ENCODE data around the gene TPCN2. TPM values are rescaled to one million over a fixed set of nuclear protein-coding genes. Genes with fewer than 3 reads are reported as not detected.

Gene TPCN2
- total RNA-seq, 1 donor from 2014 or later = 4.5 TPM

DNA sequence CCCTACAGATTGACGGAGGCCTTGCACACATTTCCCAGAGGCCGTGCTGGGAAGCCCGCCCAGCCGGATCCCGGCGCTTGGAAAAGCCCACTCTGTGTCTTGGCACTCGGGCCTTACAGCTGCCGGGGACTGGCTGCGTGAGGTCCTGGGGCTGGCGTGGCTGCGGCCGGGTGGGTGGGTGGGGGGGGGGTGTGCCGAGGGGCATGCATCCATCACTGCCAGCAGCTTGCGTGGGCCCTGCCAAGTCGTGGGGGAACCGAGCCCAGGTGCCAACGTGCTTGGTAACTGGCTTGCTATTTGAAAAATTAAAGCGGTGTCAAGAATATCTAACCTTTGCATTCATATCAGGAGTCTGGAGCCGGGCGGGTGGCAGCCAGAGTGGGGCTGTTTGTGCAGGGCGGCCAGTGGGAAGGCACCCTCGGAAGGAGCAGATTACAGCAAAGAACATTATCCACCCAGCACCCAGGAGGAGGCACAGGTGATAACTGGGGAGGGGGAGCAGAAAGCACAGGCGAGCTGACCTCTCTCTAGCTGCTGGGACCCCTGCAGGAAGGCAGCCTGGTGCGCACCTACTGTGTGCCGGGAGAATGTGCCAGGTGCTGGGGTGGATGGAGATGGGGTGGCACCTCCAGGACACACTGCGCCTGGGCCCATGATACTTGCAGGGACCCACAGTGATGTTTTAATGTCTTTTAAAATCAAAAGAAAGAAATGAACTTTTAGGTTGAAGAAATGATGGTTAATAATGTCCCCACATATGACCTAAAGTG, 78.5 kb downstream of the TPCN2 start:
- FAIRE-seq = no peak
- H3K36me3 ChIP-seq (ENCODE audit: control insufficient read depth, insufficient read depth, low read length) = no peaks in the 10 kb centered on the region
- no peak for DNase-seq (ENCODE audit: low read depth)
- H3K4me3 ChIP-seq (ENCODE audit: low read depth, low read length) = no peak overlapping the region
- TF ChIP-seq, protein P1, sequence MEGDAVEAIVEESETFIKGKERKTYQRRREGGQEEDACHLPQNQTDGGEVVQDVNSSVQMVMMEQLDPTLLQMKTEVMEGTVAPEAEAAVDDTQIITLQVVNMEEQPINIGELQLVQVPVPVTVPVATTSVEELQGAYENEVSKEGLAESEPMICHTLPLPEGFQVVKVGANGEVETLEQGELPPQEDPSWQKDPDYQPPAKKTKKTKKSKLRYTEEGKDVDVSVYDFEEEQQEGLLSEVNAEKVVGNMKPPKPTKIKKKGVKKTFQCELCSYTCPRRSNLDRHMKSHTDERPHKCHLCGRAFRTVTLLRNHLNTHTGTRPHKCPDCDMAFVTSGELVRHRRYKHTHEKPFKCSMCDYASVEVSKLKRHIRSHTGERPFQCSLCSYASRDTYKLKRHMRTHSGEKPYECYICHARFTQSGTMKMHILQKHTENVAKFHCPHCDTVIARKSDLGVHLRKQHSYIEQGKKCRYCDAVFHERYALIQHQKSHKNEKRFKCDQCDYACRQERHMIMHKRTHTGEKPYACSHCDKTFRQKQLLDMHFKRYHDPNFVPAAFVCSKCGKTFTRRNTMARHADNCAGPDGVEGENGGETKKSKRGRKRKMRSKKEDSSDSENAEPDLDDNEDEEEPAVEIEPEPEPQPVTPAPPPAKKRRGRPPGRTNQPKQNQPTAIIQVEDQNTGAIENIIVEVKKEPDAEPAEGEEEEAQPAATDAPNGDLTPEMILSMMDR (IDR thresholded peaks at IDR 0.05; ENCODE audit: insufficient read depth, low read length, severe bottlenecking) = no peak
- no peaks in the 10 kb centered on the region for H3K27me3 ChIP-seq (ENCODE audit: control insufficient read depth, insufficient read depth, low read length)

DNA sequence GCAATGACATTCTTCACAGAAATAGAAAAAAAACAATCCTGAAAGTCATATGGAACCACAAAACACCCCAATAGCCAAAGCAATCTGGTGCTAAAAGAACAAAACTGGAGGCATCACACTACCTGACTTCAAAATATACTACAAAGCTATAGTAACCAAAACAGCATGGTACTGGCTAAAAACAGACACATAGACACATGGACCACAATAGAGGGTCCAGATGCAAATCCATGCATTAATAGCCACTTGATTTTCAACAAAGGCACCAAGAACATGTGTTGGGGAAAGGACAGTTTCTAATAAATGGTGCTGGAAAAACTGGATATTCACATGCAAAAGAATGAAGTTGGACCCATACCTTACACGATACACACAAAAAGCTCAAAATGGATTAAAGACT, 79.2 kb downstream of the TPCN2 start:
- TF ChIP-seq, protein P1 (IDR thresholded peaks at IDR 0.05; ENCODE audit: insufficient read depth, low read length, severe bottlenecking) = no peak
- Histone ChIP-seq H3K4me3 (ENCODE audit: low read depth, low read length) (no peak overlapping the region), H3K27me3 (ENCODE audit: control insufficient read depth, insufficient read depth, low read length) (no peaks in the 10 kb centered on the region), H3K36me3 (ENCODE audit: control insufficient read depth, insufficient read depth, low read length) (no peaks in the 10 kb centered on the region)
- DNase-seq (ENCODE audit: low read depth) (no peak), FAIRE-seq (no peak)

DNA sequence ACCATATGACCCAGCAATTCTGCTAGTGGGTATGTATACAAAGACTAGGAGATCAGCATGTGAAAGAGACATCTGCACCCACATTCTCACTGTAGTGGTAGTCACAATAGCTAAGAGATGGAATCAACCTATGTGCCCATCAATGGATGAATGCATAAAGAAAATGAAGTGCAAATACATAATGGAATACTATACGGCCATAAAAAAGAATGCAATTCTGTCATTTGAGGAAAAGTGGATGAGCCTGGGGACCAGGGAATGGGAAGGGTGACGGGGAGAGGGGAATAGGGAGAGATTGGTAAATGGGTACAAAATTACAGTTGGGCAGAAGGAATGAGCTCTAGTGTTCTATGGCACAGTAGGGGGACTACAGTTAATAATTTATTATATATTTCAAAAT, 80.3 kb downstream of the TPCN2 start:
- Histone ChIP-seq H3K36me3 (ENCODE audit: control insufficient read depth, insufficient read depth, low read length) (no peaks in the 10 kb centered on the region), H3K27me3 (ENCODE audit: control insufficient read depth, insufficient read depth, low read length) (no peaks in the 10 kb centered on the region), H3K4me3 (ENCODE audit: low read depth, low read length) (no peak overlapping the region)
- FAIRE-seq (no peak), DNase-seq (ENCODE audit: low read depth) (no peak)
- TF ChIP-seq, protein P1 (IDR thresholded peaks at IDR 0.05; ENCODE audit: insufficient read depth, low read length, severe bottlenecking) = no peak

- no peak for FAIRE-seq
- Histone ChIP-seq H3K27me3 (ENCODE audit: control insufficient read depth, insufficient read depth, low read length) (no peaks in the 10 kb centered on the region), H3K36me3 (ENCODE audit: control insufficient read depth, insufficient read depth, low read length) (no peaks in the 10 kb centered on the region), H3K4me3 (ENCODE audit: low read depth, low read length) (no peak overlapping the region)
- TF ChIP-seq, protein P1 (IDR thresholded peaks at IDR 0.05; ENCODE audit: insufficient read depth, low read length, severe bottlenecking) = no peak
- no peak for DNase-seq (ENCODE audit: low read depth)
Measured at GRCh38 chr11:69129647-69130046, 80.9 kb downstream of the TPCN2 start.

GRCh38 chr11:69130654-69131053, 81.9 kb downstream of the TPCN2 start:
- H3K27me3 ChIP-seq (ENCODE audit: control insufficient read depth, insufficient read depth, low read length) = no peaks in the 10 kb centered on the region
- FAIRE-seq (no peak), DNase-seq (ENCODE audit: low read depth) (no peak)
- TF ChIP-seq, protein P1 (IDR thresholded peaks at IDR 0.05; ENCODE audit: insufficient read depth, low read length, severe bottlenecking) = no peak
- H3K36me3 ChIP-seq (ENCODE audit: control insufficient read depth, insufficient read depth, low read length) = no peaks in the 10 kb centered on the region
- H3K4me3 ChIP-seq (ENCODE audit: low read depth, low read length) = no peak overlapping the region

GRCh38 chr11:69131121-69131566, 82.4 kb downstream of the TPCN2 start:
- TF ChIP-seq, protein P1 (IDR thresholded peaks at IDR 0.05; ENCODE audit: insufficient read depth, low read length, severe bottlenecking) = no peak
- H3K36me3 ChIP-seq (ENCODE audit: control insufficient read depth, insufficient read depth, low read length) = no peaks in the 10 kb centered on the region
- DNase-seq (ENCODE audit: low read depth) (no peak), FAIRE-seq (no peak)
- no peaks in the 10 kb centered on the region for H3K27me3 ChIP-seq (ENCODE audit: control insufficient read depth, insufficient read depth, low read length)
- H3K4me3 ChIP-seq (ENCODE audit: low read depth, low read length) = no peak overlapping the region

All from bronchial epithelial cell (primary cell).